Prostate gland (tissue), 2 donors: ENCODE measurements around the gene PIGT. TPM values are rescaled to one million over a fixed set of nuclear protein-coding genes. Genes with fewer than 3 reads are reported as not detected.
A peak's percentile ranks its signal among the peaks of the same experiment; 100 is the strongest.
"Not testable (repeated sequence)": the region's sequence is repeated elsewhere in the genome, so short reads cannot be mapped to it uniquely, and the experiment has no call there.

Experiments
- DNase-seq: peaks from one replicate; pipeline ENCODE4 v3.0.0-alpha.2; 2019; ENCODE audit warnings: low spot score
- H3K27ac ChIP-seq, 2 donors: fragments of 200-600 bp; sonication (generic); 2 replicates each; pipeline ENCODE4 v1.5.1; 2017 to 2019
- H3K27me3 ChIP-seq: fragments of 200-600 bp; sonication (generic); replicated peaks from 2 replicates; pipeline ENCODE4 v1.5.1; 2019; ENCODE audit not compliant: insufficient read depth
- H3K36me3 ChIP-seq, 2 donors: fragments of 200-600 bp; sonication (generic); 1 replicate in 1 of 2; 2 replicates in 1 of 2; pipeline versions ENCODE4 v1.5.1 to v1.8.1; 2017 to 2019
- H3K4me1 ChIP-seq: fragments of 200-600 bp; sonication (generic); replicated peaks from 2 replicates; pipeline ENCODE4 v1.5.1; 2019
- H3K4me3 ChIP-seq, 2 donors: fragments of 200-600 bp; sonication (generic); 2 replicates each; pipeline ENCODE4 v1.5.1; 2017 to 2019
- H3K9me3 ChIP-seq: fragments of 200-600 bp; sonication (generic); 2 replicates; pipeline ENCODE4 v1.5.1; 2017
- CTCF ChIP-seq, 4 experiments: fragments of 200-600 bp in 2 of 4; fragments of 450-650 bp in 2 of 4; sonication (generic) in 2 of 4; IDR thresholded peaks; 1 replicate in 3 of 4; 2 replicates in 1 of 4; pipeline ENCODE4 v1.5.1; 2016 to 2019; ENCODE audit warnings: antibody characterized with exemption in 4 of 4, mild to moderate bottlenecking in 2 of 4, moderate library complexity in 2 of 4
- POLR2AphosphoS5 ChIP-seq: sonication (generic); formaldehyde crosslinking; IDR thresholded peaks from one replicate; pipeline ENCODE4 v1.6.1; 2017; ENCODE audit warnings: antibody characterized with exemption
- WGBS: methylation state at CpG from one replicate; pipeline ENCODE4 v1.1.5; 2018; 5-methylcytosine and 5-hydroxymethylcytosine counted together
- intact Hi-C: fragments of 100-400 bp; cut with DNase I; formaldehyde crosslinking; loops from one replicate; pipeline ENCODE4 v1.14.2; 2022
- microRNA-seq: library from miRNA; unstranded; fragments of <30 nt; microRNA quantifications from one replicate; pipeline ENCODE4, GENCODE V29; 2016
- small RNA-seq, 2 donors: library from RNA; depleted of rRNA; stranded (forward); fragments of <200 nt; gene quantifications; one replicate each; pipeline ENCODE3, GENCODE V24; 2016
- total RNA-seq, 2 donors: library from RNA; depleted of rRNA; stranded (reverse); fragments of >200 nt; gene quantifications; one replicate each; pipeline ENCODE4 v1.1.0, GENCODE V29; 2016

The PIGT gene
- total RNA-seq, 2 donors from 2014 or later = 91.8 to 136 TPM

DNA sequence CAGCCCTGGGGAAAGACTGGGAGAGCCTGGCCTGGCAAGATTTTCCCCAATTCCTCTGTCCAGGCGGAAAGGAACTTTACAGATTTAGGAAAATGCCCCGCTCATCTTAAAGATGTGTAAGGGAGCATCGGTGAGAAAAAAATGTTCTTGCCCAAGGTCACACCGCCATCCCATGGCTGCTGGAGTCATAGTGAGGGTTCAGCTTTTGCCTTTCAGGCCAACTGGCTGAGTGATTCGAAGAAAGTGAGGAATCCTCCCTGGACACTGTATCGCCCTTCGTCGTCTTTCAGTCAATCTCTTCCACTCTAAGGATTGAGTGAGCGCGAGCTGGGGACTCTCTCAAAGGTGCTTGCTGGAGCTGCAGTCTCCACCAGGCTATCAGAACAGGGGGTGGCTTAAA, 55.0 kb downstream of the PIGT start:
- H3K36me3 ChIP-seq = no peaks in the 10 kb centered on the region
- no peak for DNase-seq
- TF ChIP-seq CTCF (IDR thresholded peaks at IDR 0.05) (peak in 2 of 4 experiments; percentile 24 to 29), POLR2AphosphoS5 (no peak)
- peaks cover 8% of the 10 kb centered on the region for H3K4me1 ChIP-seq
- WGBS = 31% methylated on average over 10 of the region's 10 CpGs
- no peaks in the 10 kb centered on the region for H3K27me3 ChIP-seq
- intact Hi-C loops = no loop called here
- peak overlapping the region; percentile 67 to 73 for H3K27ac ChIP-seq
- H3K9me3 ChIP-seq = no peaks in the 10 kb centered on the region
- H3K4me3 ChIP-seq = peak overlapping the region; percentile 35 to 38

GRCh38 chr20:45472286-45472685, 56.3 kb downstream of the PIGT start:
- H3K4me3 ChIP-seq, DNase-seq, H3K36me3 ChIP-seq, H3K27me3 ChIP-seq, intact Hi-C loops, H3K4me1 ChIP-seq, H3K27ac ChIP-seq, H3K9me3 ChIP-seq: not testable (repeated sequence)
- 86% methylated on average over 3 of the region's 3 CpGs for WGBS

Small RNA genes lying within 50 kb of the gene (microRNA-seq; reads per million reads assigned to microRNA genes)
- not detected for gene MIR6812

Small RNA genes lying within 50 kb of the gene (small RNA-seq; reads per million reads assigned to genes)
- 0 reads per million in 2 donors for gene MIR6812

Other genes with a start within 250 kb of the PIGT start
- gene PI3, start 241.2 kb upstream of the PIGT start, total RNA-seq = 1 to 10 TPM in 1 of 2 donors, not detected in 1; 1.5 TPM
- gene SEMG1, start 209.1 kb upstream of the PIGT start, total RNA-seq = 100 to 1,000 TPM in 1 of 2 donors, under 1 TPM in 1; 0.14 to 250 TPM
- gene SEMG2, start 194.8 kb upstream of the PIGT start, total RNA-seq = 10 to 100 TPM in 1 of 2 donors, under 1 TPM in 1; 0.18 to 70.5 TPM
- gene SLPI, start 161.6 kb upstream of the PIGT start, total RNA-seq = 100 to 1,000 TPM; 168 to 202 TPM
- not detected for gene RBPJL, start 109.3 kb upstream of the PIGT start, total RNA-seq
- under 1 TPM in 1 of 2 donors, not detected in 1; 0.34 TPM for gene MATN4, start 107.8 kb upstream of the PIGT start, total RNA-seq
- gene SDC4, start 67.7 kb upstream of the PIGT start, total RNA-seq = 100 to 1,000 TPM; 123 to 266 TPM
- 10 to 100 TPM; 29.3 to 57.4 TPM for gene SYS1, start 53.0 kb upstream of the PIGT start, total RNA-seq
- under 1 TPM in 1 of 2 donors, not detected in 1; 0.51 TPM for gene TP53TG5, start 37.8 kb upstream of the PIGT start, total RNA-seq
- gene DBNDD2, start 7.9 kb upstream of the PIGT start, total RNA-seq = 10 to 100 TPM; 33.7 to 34.4 TPM
- gene WFDC2, start 53.6 kb downstream of the PIGT start, total RNA-seq = 100 to 1,000 TPM in 1 of 2 donors, 10 to 100 TPM in 1; 100.0 to 122 TPM
- not detected for gene SPINT3, start 99.5 kb downstream of the PIGT start, total RNA-seq
- 10 to 100 TPM in 1 of 2 donors, not detected in 1; 34.8 TPM for gene WFDC6, start 123.3 kb downstream of the PIGT start, total RNA-seq
- gene EPPIN, start 131.3 kb downstream of the PIGT start, total RNA-seq = 100 to 1,000 TPM in 1 of 2 donors, not detected in 1; 137 TPM
- not detected for gene WFDC8, start 163.1 kb downstream of the PIGT start, total RNA-seq
- gene WFDC10A, start 213.6 kb downstream of the PIGT start, total RNA-seq = not detected
- gene WFDC9, start 215.1 kb downstream of the PIGT start, total RNA-seq = not detected